ENCODE results near the gene OR4E2.
"Not testable (repeated sequence)": the region's sequence is repeated elsewhere in the genome, so short reads cannot be mapped to it uniquely, and the experiment has no call there.

OR4E2 gene

GRCh38 chr14:21630503-21630902 is 23.1 kb upstream of the OR4E2 start:
- not testable (repeated sequence) for H2BK120ac ChIP-seq (ENCODE audit: low read depth, low read length); H3K4me2 ChIP-seq (ENCODE audit: low read length); H4K8ac ChIP-seq (ENCODE audit: low read depth, low read length); H3K27me3 ChIP-seq (ENCODE audit: insufficient read depth, low read length, poor library complexity); H3K79me1 ChIP-seq (ENCODE audit: low read length); DNase-seq; H3K4ac ChIP-seq (ENCODE audit: low read depth, low read length); H2BK15ac ChIP-seq (replicated peaks; ENCODE audit: low read depth); H3K56ac ChIP-seq (ENCODE audit: low read length); H3K79me2 ChIP-seq (ENCODE audit: control insufficient read depth, insufficient read depth, low read length); H3K23ac ChIP-seq (ENCODE audit: low read length); H3K4me3 ChIP-seq (ENCODE audit: low read length); H2BK5ac ChIP-seq (ENCODE audit: low read length); H3K4me1 ChIP-seq (ENCODE audit: control insufficient read depth, low read depth, low read length); H2AK5ac ChIP-seq (ENCODE audit: low read length); H3K9ac ChIP-seq (ENCODE audit: low read length); H3K27ac ChIP-seq (ENCODE audit: low read depth, low read length); H3K36me3 ChIP-seq (ENCODE audit: control insufficient read depth, insufficient read depth, low read length); H4K5ac ChIP-seq (ENCODE audit: low read length); H3K18ac ChIP-seq (ENCODE audit: low read length)
- WGBS (ENCODE audit: extremely low coverage, insufficient coverage, low lambda C conversion rate): no CpG with 5 or more reads among the region's 1 CpG

GRCh38 chr14:21631084-21631483 is 22.6 kb upstream of the OR4E2 start:
- Histone ChIP-seq H2BK120ac (ENCODE audit: low read depth, low read length) (no peak overlapping the region), H3K4me2 (ENCODE audit: low read length) (no peak overlapping the region), H2BK15ac (replicated peaks; ENCODE audit: low read depth) (no peak overlapping the region), H3K4me3 (ENCODE audit: low read length) (no peak overlapping the region), H3K36me3 (ENCODE audit: control insufficient read depth, insufficient read depth, low read length) (no peaks in the 10 kb centered on the region), H3K56ac (ENCODE audit: low read length) (no peak overlapping the region), H3K79me2 (ENCODE audit: control insufficient read depth, insufficient read depth, low read length) (no peaks in the 10 kb centered on the region), H3K27me3 (ENCODE audit: insufficient read depth, low read length, poor library complexity) (no peaks in the 10 kb centered on the region), H3K27ac (ENCODE audit: low read depth, low read length) (no peak overlapping the region), H4K5ac (ENCODE audit: low read length) (no peak overlapping the region), H3K4ac (ENCODE audit: low read depth, low read length) (no peak overlapping the region), H4K8ac (ENCODE audit: low read depth, low read length) (no peak overlapping the region), H3K79me1 (ENCODE audit: low read length) (no peaks in the 10 kb centered on the region), H2AK5ac (ENCODE audit: low read length) (no peak overlapping the region), H3K4me1 (ENCODE audit: control insufficient read depth, low read depth, low read length) (no peaks in the 10 kb centered on the region), H3K23ac (ENCODE audit: low read length) (no peak overlapping the region), H3K18ac (ENCODE audit: low read length) (no peak overlapping the region), H2BK5ac (ENCODE audit: low read length) (no peak overlapping the region), H3K9ac (ENCODE audit: low read length) (no peak overlapping the region)
- no CpG with 5 or more reads among the region's 3 CpGs for WGBS (ENCODE audit: extremely low coverage, insufficient coverage, low lambda C conversion rate)
- DNase-seq: no peak

GRCh38 chr14:21634840-21635239 is 18.8 kb upstream of the OR4E2 start, which contains the start of gene OR10G2:
TSS of gene OR10G2 (minus strand) at chr14:21634940. CDS start at chr14:21634842, 98 bp downstream.
- Histone ChIP-seq H3K36me3 (ENCODE audit: control insufficient read depth, insufficient read depth, low read length) (no peaks in the 10 kb centered on the region), H3K4ac (ENCODE audit: low read depth, low read length) (no peak within 1 kb of the TSS), H3K23ac (ENCODE audit: low read length) (no peak within 1 kb of the TSS), H3K27me3 (ENCODE audit: insufficient read depth, low read length, poor library complexity) (no peaks in the 10 kb centered on the region), H3K18ac (ENCODE audit: low read length) (no peak within 1 kb of the TSS), H3K79me2 (ENCODE audit: control insufficient read depth, insufficient read depth, low read length) (no peaks in the 10 kb centered on the region), H2BK120ac (ENCODE audit: low read depth, low read length) (no peak within 1 kb of the TSS), H3K56ac (ENCODE audit: low read length) (no peak within 1 kb of the TSS), H2BK5ac (ENCODE audit: low read length) (no peak within 1 kb of the TSS), H4K5ac (ENCODE audit: low read length) (no peak within 1 kb of the TSS), H3K79me1 (ENCODE audit: low read length) (no peaks in the 10 kb centered on the region), H3K4me2 (ENCODE audit: low read length) (no peak within 1 kb of the TSS), H3K27ac (ENCODE audit: low read depth, low read length) (no peak within 1 kb of the TSS), H3K4me3 (ENCODE audit: low read length) (no peak within 1 kb of the TSS), H2BK15ac (replicated peaks; ENCODE audit: low read depth) (no peak within 1 kb of the TSS), H3K4me1 (ENCODE audit: control insufficient read depth, low read depth, low read length) (no peaks in the 10 kb centered on the region), H4K8ac (ENCODE audit: low read depth, low read length) (no peak within 1 kb of the TSS), H3K9ac (ENCODE audit: low read length) (no peak within 1 kb of the TSS), H2AK5ac (ENCODE audit: low read length) (no peak within 1 kb of the TSS)
- no CpG with 5 or more reads among the region's 4 CpGs for WGBS (ENCODE audit: extremely low coverage, insufficient coverage, low lambda C conversion rate)
- no peak for DNase-seq

GRCh38 chr14:21642683-21643082 is 11.0 kb upstream of the OR4E2 start:
- H3K18ac ChIP-seq (ENCODE audit: low read length): no peak overlapping the region
- H3K4me3 ChIP-seq (ENCODE audit: low read length): no peak overlapping the region
- H3K27ac ChIP-seq (ENCODE audit: low read depth, low read length): no peak overlapping the region
- H2BK5ac ChIP-seq (ENCODE audit: low read length): no peak overlapping the region
- H3K56ac ChIP-seq (ENCODE audit: low read length): no peak overlapping the region
- no peaks in the 10 kb centered on the region for H3K4me1 ChIP-seq (ENCODE audit: control insufficient read depth, low read depth, low read length)
- no peak overlapping the region for H3K4ac ChIP-seq (ENCODE audit: low read depth, low read length)
- no peak overlapping the region for H3K9ac ChIP-seq (ENCODE audit: low read length)
- WGBS (ENCODE audit: extremely low coverage, insufficient coverage, low lambda C conversion rate): no CpG with 5 or more reads among the region's 3 CpGs
- no peaks in the 10 kb centered on the region for H3K36me3 ChIP-seq (ENCODE audit: control insufficient read depth, insufficient read depth, low read length)
- no peak overlapping the region for H3K4me2 ChIP-seq (ENCODE audit: low read length)
- H2AK5ac ChIP-seq (ENCODE audit: low read length): no peak overlapping the region
- no peak overlapping the region for H2BK120ac ChIP-seq (ENCODE audit: low read depth, low read length)
- H3K79me1 ChIP-seq (ENCODE audit: low read length): no peaks in the 10 kb centered on the region
- no peak overlapping the region for H3K23ac ChIP-seq (ENCODE audit: low read length)
- H3K79me2 ChIP-seq (ENCODE audit: control insufficient read depth, insufficient read depth, low read length): no peaks in the 10 kb centered on the region
- no peak overlapping the region for H4K8ac ChIP-seq (ENCODE audit: low read depth, low read length)
- DNase-seq: no peak
- H2BK15ac ChIP-seq (replicated peaks; ENCODE audit: low read depth): no peak overlapping the region
- H3K27me3 ChIP-seq (ENCODE audit: insufficient read depth, low read length, poor library complexity): no peaks in the 10 kb centered on the region
- no peak overlapping the region for H4K5ac ChIP-seq (ENCODE audit: low read length)

- Histone ChIP-seq H3K4me2 (ENCODE audit: low read length) (no peak overlapping the region), H3K4me3 (ENCODE audit: low read length) (no peak overlapping the region), H3K36me3 (ENCODE audit: control insufficient read depth, insufficient read depth, low read length) (no peaks in the 10 kb centered on the region), H2BK5ac (ENCODE audit: low read length) (no peak overlapping the region), H3K9ac (ENCODE audit: low read length) (no peak overlapping the region), H3K23ac (ENCODE audit: low read length) (no peak overlapping the region), H4K8ac (ENCODE audit: low read depth, low read length) (no peak overlapping the region), H2BK120ac (ENCODE audit: low read depth, low read length) (no peak overlapping the region), H2AK5ac (ENCODE audit: low read length) (no peak overlapping the region), H4K5ac (ENCODE audit: low read length) (no peak overlapping the region), H3K27me3 (ENCODE audit: insufficient read depth, low read length, poor library complexity) (no peaks in the 10 kb centered on the region), H3K18ac (ENCODE audit: low read length) (no peak overlapping the region), H3K4me1 (ENCODE audit: control insufficient read depth, low read depth, low read length) (no peaks in the 10 kb centered on the region), H3K79me1 (ENCODE audit: low read length) (no peaks in the 10 kb centered on the region), H3K4ac (ENCODE audit: low read depth, low read length) (no peak overlapping the region), H3K56ac (ENCODE audit: low read length) (no peak overlapping the region), H3K79me2 (ENCODE audit: control insufficient read depth, insufficient read depth, low read length) (no peaks in the 10 kb centered on the region), H2BK15ac (replicated peaks; ENCODE audit: low read depth) (no peak overlapping the region), H3K27ac (ENCODE audit: low read depth, low read length) (no peak overlapping the region)
- WGBS (ENCODE audit: extremely low coverage, insufficient coverage, low lambda C conversion rate): no CpG with 5 or more reads among the region's 5 CpGs
- DNase-seq: no peak
Observed at GRCh38 chr14:21643407-21643806, 10.2 kb upstream of the OR4E2 start.

- no peaks in the 10 kb centered on the region for H3K36me3 ChIP-seq (ENCODE audit: control insufficient read depth, insufficient read depth, low read length)
- H2BK15ac ChIP-seq (replicated peaks; ENCODE audit: low read depth): no peak overlapping the region
- H3K4me3 ChIP-seq (ENCODE audit: low read length): no peak overlapping the region
- H3K9ac ChIP-seq (ENCODE audit: low read length): no peak overlapping the region
- no peak overlapping the region for H4K8ac ChIP-seq (ENCODE audit: low read depth, low read length)
- H3K27ac ChIP-seq (ENCODE audit: low read depth, low read length): no peak overlapping the region
- peaks cover 2% of the 10 kb centered on the region for H3K4me1 ChIP-seq (ENCODE audit: control insufficient read depth, low read depth, low read length)
- H3K18ac ChIP-seq (ENCODE audit: low read length): no peak overlapping the region
- no peak overlapping the region for H2BK120ac ChIP-seq (ENCODE audit: low read depth, low read length)
- H3K23ac ChIP-seq (ENCODE audit: low read length): no peak overlapping the region
- no peak overlapping the region for H3K4ac ChIP-seq (ENCODE audit: low read depth, low read length)
- no peak for DNase-seq
- H3K79me1 ChIP-seq (ENCODE audit: low read length): no peaks in the 10 kb centered on the region
- no peak overlapping the region for H3K56ac ChIP-seq (ENCODE audit: low read length)
- no peak overlapping the region for H4K5ac ChIP-seq (ENCODE audit: low read length)
- H3K27me3 ChIP-seq (ENCODE audit: insufficient read depth, low read length, poor library complexity): no peaks in the 10 kb centered on the region
- H2AK5ac ChIP-seq (ENCODE audit: low read length): no peak overlapping the region
- H3K4me2 ChIP-seq (ENCODE audit: low read length): no peak overlapping the region
- H3K79me2 ChIP-seq (ENCODE audit: control insufficient read depth, insufficient read depth, low read length): no peaks in the 10 kb centered on the region
- no peak overlapping the region for H2BK5ac ChIP-seq (ENCODE audit: low read length)
Observed at GRCh38 chr14:21647380-21647779, 6.3 kb upstream of the OR4E2 start.

Data from mesendoderm (in vitro differentiated cells).